B cell (primary cell): ENCODE measurements around the gene ANKS1B. TPM values are rescaled to one million over a fixed set of nuclear protein-coding genes. Genes with fewer than 3 reads are reported as not detected.

Source experiments
- ATAC-seq: fragments of 200-7000 bp; cut with Tn5 transposase; one replicate; pipeline ENCODE4 v1.10.0; 2021; ENCODE audit warnings: low read depth, mild to moderate bottlenecking, moderate number of reproducible peaks, moderate library complexity
- CTCF ChIA-PET: fragments of 350-600 bp; sonication (Branson Sonifier 250); formaldehyde crosslinking; loops from one replicate; lab custom pipeline; 2021; ENCODE audit warnings: antibody characterized with exemption, inconsistent platforms; lab: Charles Lee
- POLR2A ChIA-PET: fragments of 350-600 bp; sonication (Branson Sonifier 250); formaldehyde crosslinking; loops from one replicate; lab custom pipeline; 2021; ENCODE audit warnings: antibody characterized with exemption; lab: Charles Lee
- DNase-seq: peaks from one replicate; pipeline ENCODE4 v3.0.0; 2013
- H2AFZ ChIP-seq: 2 replicates; pipeline ENCODE4 v1.6.1; 2012; ENCODE audit warnings: mild to moderate bottlenecking, low read depth, low read length; ENCODE audit not compliant: insufficient read depth, poor library complexity, severe bottlenecking
- H3K27ac ChIP-seq, 2 donors: 1 replicate in 1 of 2; 2 replicates in 1 of 2; pipeline ENCODE4 v1.5.1; 2012 to 2013; ENCODE audit warnings: low read length in 2 of 2, mild to moderate bottlenecking in 2 of 2, moderate library complexity in 1 of 2
- H3K27me3 ChIP-seq, 4 experiments: fragments of 200-600 bp in 1 of 4; sonication (generic) in 1 of 4; replicated peaks in 1 of 4; 1 replicate in 2 of 4; 2 replicates in 2 of 4; pipeline versions ENCODE4 v1.6.1 to v1.7.0; 2013 to 2016; ENCODE audit warnings: low read length in 3 of 4, mild to moderate bottlenecking in 2 of 4, mixed read lengths in 1 of 4, moderate library complexity in 1 of 4; ENCODE audit not compliant: insufficient read depth in 4 of 4, control insufficient read depth in 3 of 4; ENCODE audit errors: control extremely low read depth in 1 of 4
- H3K36me3 ChIP-seq, 2 experiments: replicated peaks in 1 of 2; 1 replicate in 1 of 2; 2 replicates in 1 of 2; pipeline versions ENCODE4 v1.6.1 to v1.7.1; 2013; ENCODE audit warnings: low read length in 1 of 2; ENCODE audit not compliant: insufficient read depth in 2 of 2, control insufficient read depth in 1 of 2; ENCODE audit errors: control extremely low read depth in 1 of 2, extremely low read depth in 1 of 2
- H3K4me1 ChIP-seq, 2 donors: fragments of 200-600 bp in 1 of 2; sonication (generic) in 1 of 2; 1 replicate in 1 of 2; 2 replicates in 1 of 2; pipeline versions ENCODE4 v1.5.1 to v1.6.1; 2013 to 2017; ENCODE audit warnings: low read length in 2 of 2; ENCODE audit not compliant: control insufficient read depth in 2 of 2, insufficient read depth in 2 of 2
- H3K4me2 ChIP-seq: replicated peaks from 2 replicates; pipeline ENCODE3; 2012; ENCODE audit warnings: mild to moderate bottlenecking, low read depth, low read length; ENCODE audit not compliant: poor library complexity, severe bottlenecking
- H3K4me3 ChIP-seq, 5 experiments: fragments of 200-600 bp in 1 of 5; sonication (generic) in 1 of 5; 1 replicate in 3 of 5; 2 replicates in 2 of 5; pipeline versions ENCODE4 v1.5.1 to v1.7.0; 2011 to 2016; ENCODE audit warnings: low read length in 4 of 5, mild to moderate bottlenecking in 4 of 5, low read depth in 2 of 5, control low read depth in 1 of 5, moderate library complexity in 1 of 5; ENCODE audit not compliant: insufficient read depth in 1 of 5; ENCODE audit errors: control extremely low read depth in 1 of 5, extremely low read depth in 1 of 5
- H3K79me2 ChIP-seq: fragments of 200-600 bp; sonication (generic); one replicate; pipeline ENCODE4 v1.6.0; 2016; ENCODE audit warnings: low read length; ENCODE audit not compliant: control insufficient read depth, insufficient read depth
- H3K9ac ChIP-seq: fragments of 200-600 bp; sonication (generic); 2 replicates; pipeline ENCODE4 v1.6.1; 2017; ENCODE audit warnings: mild to moderate bottlenecking, low read length, moderate library complexity
- H3K9me3 ChIP-seq, 3 donors: one replicate each; pipeline versions ENCODE4 v1.6.1 to v1.7.1; 2013; ENCODE audit warnings: low read length in 2 of 3; ENCODE audit not compliant: control insufficient read depth in 2 of 3, insufficient read depth in 1 of 3; ENCODE audit errors: control extremely low read depth in 1 of 3
- H4K20me1 ChIP-seq: 2 replicates; pipeline ENCODE4 v1.6.0; 2012; ENCODE audit warnings: mild to moderate bottlenecking, low read length; ENCODE audit not compliant: insufficient read depth, control insufficient read depth, poor library complexity, severe bottlenecking
- H3K27ac Mint-ChIP-seq: one replicate; pipeline ENCODE4 v1.8.0; 2021; ENCODE audit warnings: mixed read lengths
- H3K27me3 Mint-ChIP-seq: one replicate; pipeline ENCODE4 v1.8.0; 2021; ENCODE audit warnings: mixed read lengths
- H3K4me1 Mint-ChIP-seq: one replicate; pipeline ENCODE4 v1.8.0; 2021; ENCODE audit warnings: mixed read lengths
- H3K4me3 Mint-ChIP-seq: one replicate; pipeline ENCODE4 v1.8.0; 2021; ENCODE audit warnings: mixed read lengths
- H3K9me3 Mint-ChIP-seq: one replicate; pipeline ENCODE4 v1.8.0; 2022; ENCODE audit warnings: mixed read lengths; ENCODE audit not compliant: insufficient read depth
- EZH2 ChIP-seq: IDR thresholded peaks from 2 replicates; pipeline ENCODE4 v1.6.1; 2012; ENCODE audit warnings: borderline replicate concordance, low read depth, mild to moderate bottlenecking, moderate library complexity, low read length; ENCODE audit not compliant: insufficient read depth, poor library complexity, severe bottlenecking
- WGBS: methylation state at CpG from one replicate; pipeline ENCODE4 v1.1.5; 2013; ENCODE audit warnings: missing lambda C conversion rate; ENCODE audit not compliant: insufficient coverage; 5-methylcytosine and 5-hydroxymethylcytosine counted together
- intact Hi-C: fragments of 100-400 bp; cut with micrococcal nuclease; formaldehyde crosslinking; loops from one replicate; pipeline ENCODE4 v1.10.0; 2022
- polyA plus RNA-seq: library from polyadenylated mRNA; depleted of rRNA; stranded (reverse); fragments of >200 nt; gene quantifications from 2 replicates; pipeline ENCODE4 v1.2.3, GENCODE V29; 2012
- total RNA-seq, 2 donors: library from RNA; stranded (reverse); fragments of 120-200 nt in 1 of 2; gene quantifications; 1 replicate in 1 of 2; 2 replicates in 1 of 2; pipeline versions ENCODE4 v1.2.3 to v1.2.4, GENCODE V29; 2013 to 2022
- TF ChIP-seq, protein P1 (sequence below): fragments of 200-600 bp; IDR thresholded peaks from one replicate; pipeline ENCODE4 v1.8.0; 2022; ENCODE audit warnings: antibody characterized with exemption, mild to moderate bottlenecking

ANKS1B gene
- total and polyA plus RNA-seq, 2 donors (not counting 1 experiment from before 2014, with no cell fraction given) = not detected

DNA sequence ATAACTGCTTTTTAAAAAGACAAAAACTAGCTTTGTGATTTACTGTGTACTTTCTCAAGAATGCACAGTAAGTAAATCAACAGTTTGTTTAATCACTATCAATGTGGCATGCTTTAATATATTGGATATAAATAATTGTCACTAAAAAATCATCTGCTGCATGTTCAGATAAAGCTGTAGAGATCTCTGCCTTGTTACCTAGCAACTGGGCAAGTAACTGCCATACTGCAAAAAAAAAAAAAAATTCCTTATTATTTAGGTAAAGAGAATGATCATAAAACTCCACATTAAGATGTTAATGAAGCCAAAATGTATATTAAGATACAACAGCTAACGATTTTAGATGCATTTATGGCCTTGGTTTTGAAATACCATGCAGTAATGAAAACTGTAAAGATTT, 1102.2 kb downstream of the ANKS1B start:
- H3K79me2 ChIP-seq = no peaks in the 10 kb centered on the region
- no CpG with 5 or more reads among the region's 1 CpG for WGBS
- no peak for DNase-seq
- H3K36me3 ChIP-seq = no peaks in the 10 kb centered on the region
- H3K27ac ChIP-seq = no peak overlapping the region
- H4K20me1 ChIP-seq = no peaks in the 10 kb centered on the region
- H3K27me3 ChIP-seq = peaks cover 0 to 5% (median 2%) of the 10 kb centered on the region in 4 experiments
- ChIA-PET POLR2A (no interaction called here), CTCF (no interaction called here)
- no peaks in the 10 kb centered on the region for H3K9me3 ChIP-seq
- H3K27me3 Mint-ChIP-seq = peaks cover 12% of the 10 kb centered on the region
- no peak overlapping the region for H3K27ac Mint-ChIP-seq
- no peak overlapping the region for H2AFZ ChIP-seq
- H3K4me2 ChIP-seq = no peak overlapping the region
- intact Hi-C loops = no loop called here
- no peaks in the 10 kb centered on the region for H3K9me3 Mint-ChIP-seq
- no peak overlapping the region for H3K4me3 Mint-ChIP-seq
- ATAC-seq = no peak
- no peak overlapping the region for H3K4me3 ChIP-seq
- no peak for TF ChIP-seq EZH2
- TF ChIP-seq, protein P1, sequence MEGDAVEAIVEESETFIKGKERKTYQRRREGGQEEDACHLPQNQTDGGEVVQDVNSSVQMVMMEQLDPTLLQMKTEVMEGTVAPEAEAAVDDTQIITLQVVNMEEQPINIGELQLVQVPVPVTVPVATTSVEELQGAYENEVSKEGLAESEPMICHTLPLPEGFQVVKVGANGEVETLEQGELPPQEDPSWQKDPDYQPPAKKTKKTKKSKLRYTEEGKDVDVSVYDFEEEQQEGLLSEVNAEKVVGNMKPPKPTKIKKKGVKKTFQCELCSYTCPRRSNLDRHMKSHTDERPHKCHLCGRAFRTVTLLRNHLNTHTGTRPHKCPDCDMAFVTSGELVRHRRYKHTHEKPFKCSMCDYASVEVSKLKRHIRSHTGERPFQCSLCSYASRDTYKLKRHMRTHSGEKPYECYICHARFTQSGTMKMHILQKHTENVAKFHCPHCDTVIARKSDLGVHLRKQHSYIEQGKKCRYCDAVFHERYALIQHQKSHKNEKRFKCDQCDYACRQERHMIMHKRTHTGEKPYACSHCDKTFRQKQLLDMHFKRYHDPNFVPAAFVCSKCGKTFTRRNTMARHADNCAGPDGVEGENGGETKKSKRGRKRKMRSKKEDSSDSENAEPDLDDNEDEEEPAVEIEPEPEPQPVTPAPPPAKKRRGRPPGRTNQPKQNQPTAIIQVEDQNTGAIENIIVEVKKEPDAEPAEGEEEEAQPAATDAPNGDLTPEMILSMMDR = no peak
- H3K4me1 ChIP-seq = no peaks in the 10 kb centered on the region
- no peak overlapping the region for H3K9ac ChIP-seq
- H3K4me1 Mint-ChIP-seq = no peaks in the 10 kb centered on the region

DNA sequence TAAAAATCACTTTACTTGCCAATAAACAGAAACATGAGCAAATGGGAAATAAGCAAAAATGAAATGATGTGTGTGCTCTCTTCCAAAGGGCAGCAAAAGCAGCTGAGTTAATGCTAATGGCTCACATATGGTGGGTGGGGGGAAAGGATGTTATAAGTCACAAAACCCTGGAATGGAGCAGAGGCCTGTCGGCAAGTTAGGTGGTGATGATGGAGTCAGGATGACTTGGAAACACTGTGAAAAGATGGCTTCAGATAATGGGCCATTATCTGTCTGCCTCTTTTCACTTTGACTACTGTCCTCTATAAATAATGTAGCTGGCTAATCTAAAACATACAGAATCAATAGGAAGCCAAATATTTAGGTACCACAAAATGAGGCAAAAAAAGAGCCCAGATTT, 1111.0 kb downstream of the ANKS1B start:
- H3K9ac ChIP-seq = no peak overlapping the region
- Mint-ChIP-seq H3K9me3 (no peaks in the 10 kb centered on the region), H3K4me1 (no peaks in the 10 kb centered on the region), H3K27me3 (peaks cover 17% of the 10 kb centered on the region), H3K27ac (no peak overlapping the region), H3K4me3 (no peak overlapping the region)
- no peak for DNase-seq
- no peak for TF ChIP-seq EZH2
- TF ChIP-seq, protein P1 = no peak
- ATAC-seq = no peak
- intact Hi-C loops = no loop called here
- CTCF ChIA-PET = no interaction called here
- H3K79me2 ChIP-seq = no peaks in the 10 kb centered on the region
- no peaks in the 10 kb centered on the region for H3K4me1 ChIP-seq
- H3K36me3 ChIP-seq = no peaks in the 10 kb centered on the region
- no peak overlapping the region for H3K27ac ChIP-seq
- WGBS = no CpG with 5 or more reads among the region's 1 CpG
- H3K4me2 ChIP-seq = no peak overlapping the region
- peaks cover 0 to 5% (median 0%) of the 10 kb centered on the region in 4 experiments for H3K27me3 ChIP-seq
- no peak overlapping the region for H2AFZ ChIP-seq
- no peaks in the 10 kb centered on the region for H3K9me3 ChIP-seq
- no peak overlapping the region for H3K4me3 ChIP-seq
- POLR2A ChIA-PET = no interaction called here
- H4K20me1 ChIP-seq = no peaks in the 10 kb centered on the region
